NCI-H226 (cell line): Measurements from ENCODE around the gene PAEP.
"Not testable (repeated sequence)": the region's sequence is repeated elsewhere in the genome, so short reads cannot be mapped to it uniquely, and the experiment has no call there.

Source experiments
- DNase-seq: peaks from one replicate; pipeline ENCODE4 v3.0.0-alpha.2; 2015

PAEP gene

DNA sequence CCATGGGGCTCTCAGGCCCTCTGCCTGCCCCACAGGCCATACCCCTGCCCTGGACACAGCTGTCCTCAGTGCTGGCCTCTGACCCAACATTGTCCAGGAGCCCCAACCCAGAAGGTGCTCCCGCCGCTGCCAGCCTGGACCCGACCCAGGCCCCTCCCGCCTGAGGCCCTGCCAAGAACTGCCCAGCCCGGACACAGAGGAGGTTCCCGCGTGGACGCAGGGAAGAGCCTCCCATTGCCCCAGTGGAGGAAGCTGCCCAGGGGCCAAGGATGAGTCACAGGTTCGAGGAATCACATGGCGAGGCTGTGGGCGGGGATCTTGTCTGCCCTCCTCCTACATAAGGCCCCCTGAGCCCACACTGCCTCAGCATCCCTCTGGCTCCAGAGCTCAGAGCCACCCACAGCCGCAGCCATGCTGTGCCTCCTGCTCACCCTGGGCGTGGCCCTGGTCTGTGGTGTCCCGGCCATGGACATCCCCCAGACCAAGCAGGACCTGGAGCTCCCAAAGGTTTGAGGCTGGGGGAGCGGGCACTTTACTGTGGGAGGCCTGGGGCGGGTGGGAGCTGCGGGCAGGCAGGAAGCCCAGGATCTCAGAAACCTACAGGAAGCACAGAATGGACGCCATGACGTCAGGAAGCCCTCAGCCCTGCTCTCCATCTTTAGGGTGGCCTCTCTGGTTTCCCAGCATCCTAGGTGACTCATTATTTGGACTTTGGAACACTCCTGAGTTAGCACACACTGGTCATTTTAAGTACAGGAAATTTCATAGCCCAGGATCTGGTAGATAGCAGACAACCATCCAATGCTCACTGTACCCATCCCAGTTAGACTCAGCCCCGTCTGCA is at the start of gene PAEP:
PAEP (plus strand) TSS at position 366 of the 844 bp plus-strand sequence.
- DNase-seq: peak; percentile 68

- no peak for DNase-seq
These were observed 49.3 kb upstream of the PAEP start for GRCh38 chr9:135512241-135512603.

DNA sequence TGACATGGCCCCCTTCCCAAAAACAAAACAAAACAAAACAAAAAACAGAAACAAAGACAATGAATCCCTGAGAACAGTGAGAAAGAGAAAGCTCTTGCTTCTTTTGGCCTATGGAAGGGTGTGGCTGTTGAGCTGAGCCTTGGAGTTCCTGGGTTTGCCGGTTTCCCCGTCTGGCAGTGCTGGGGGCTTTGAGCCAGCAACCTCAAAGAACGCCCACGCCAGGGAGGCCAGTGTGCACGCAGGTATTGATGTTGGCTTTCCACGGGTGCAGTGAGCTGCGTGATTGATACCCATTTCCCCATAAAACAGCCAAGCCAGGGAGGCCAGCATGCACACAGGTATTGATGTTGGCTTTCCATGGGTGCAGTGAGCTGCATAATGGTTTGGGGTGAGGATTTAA is 48.7 kb upstream of the PAEP start:
- DNase-seq: no peak

DNA sequence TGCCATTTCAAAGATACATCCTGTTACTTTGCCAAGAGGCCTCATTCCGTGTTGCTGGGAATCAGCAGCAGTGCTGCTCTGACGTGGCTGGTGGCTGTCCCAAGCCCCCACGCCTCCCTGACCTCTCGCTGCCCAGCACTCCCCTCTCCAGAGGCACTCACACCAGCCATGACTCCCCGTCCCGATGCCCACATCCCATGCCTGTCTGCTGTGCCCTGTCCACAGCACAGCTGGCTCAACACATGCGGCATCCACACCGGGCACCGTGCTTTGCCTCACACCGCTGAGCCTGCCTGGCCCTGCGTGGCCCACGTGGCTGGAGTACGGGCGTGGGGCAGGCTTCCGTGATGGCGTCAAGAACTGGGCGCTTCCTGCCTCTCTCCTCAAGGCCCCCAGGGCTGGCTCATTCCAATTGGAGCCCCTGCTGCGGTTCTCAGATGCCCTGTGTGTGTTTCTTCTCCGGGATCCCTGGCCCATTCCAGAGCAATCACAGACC is 48.2 kb upstream of the PAEP start:
- no peak for DNase-seq

GRCh38 chr9:135513906-135514305 is 47.6 kb upstream of the PAEP start:
- not testable (repeated sequence) for DNase-seq

- DNase-seq: no peak
These were observed 47.0 kb upstream of the PAEP start for GRCh38 chr9:135514342-135515082.

DNA sequence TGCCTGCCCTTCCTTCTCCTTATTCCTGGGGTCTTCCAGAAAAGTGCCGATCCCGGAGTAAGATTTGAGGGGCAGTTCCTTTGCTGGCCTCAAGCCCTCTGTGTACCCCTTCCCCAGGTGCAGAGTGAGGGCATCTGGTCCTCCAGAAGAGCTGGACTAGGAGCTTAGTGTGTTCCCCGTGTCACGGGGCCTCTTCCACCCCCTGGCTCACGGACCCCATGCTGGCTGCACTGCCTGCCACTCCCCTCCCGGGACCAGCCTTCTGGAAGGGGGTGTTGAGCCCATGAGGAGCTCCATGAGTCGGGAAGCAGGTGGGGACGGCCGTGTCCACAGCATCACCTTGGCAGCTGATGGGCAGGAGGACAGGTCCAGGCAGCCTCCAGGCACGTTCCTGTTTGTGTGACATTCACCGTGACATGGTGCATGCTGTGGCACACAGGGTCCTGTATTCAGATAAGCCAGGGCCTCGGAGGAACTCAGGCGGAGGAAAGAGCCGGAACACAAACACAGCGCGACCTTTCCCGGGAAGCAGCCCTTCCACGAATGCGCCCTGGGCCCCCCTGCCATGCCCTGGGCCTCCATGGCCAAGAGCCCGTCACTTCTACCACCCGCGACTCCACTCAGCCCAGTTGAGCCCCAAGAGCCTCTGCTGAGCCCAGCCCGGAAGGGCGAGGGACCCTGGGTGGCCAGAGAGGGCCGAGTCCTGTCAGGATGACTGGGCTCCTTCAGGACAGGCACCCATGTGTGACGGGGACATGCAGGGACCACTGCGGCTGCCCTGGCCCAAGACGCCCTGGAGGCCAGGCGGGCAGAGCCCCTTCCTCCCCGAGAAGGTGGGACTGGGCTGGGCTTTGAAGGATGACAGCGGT is 46.2 kb upstream of the PAEP start:
- DNase-seq: no peak

- DNase-seq: no peak
These were observed 45.3 kb upstream of the PAEP start for GRCh38 chr9:135516132-135516860.

DNA sequence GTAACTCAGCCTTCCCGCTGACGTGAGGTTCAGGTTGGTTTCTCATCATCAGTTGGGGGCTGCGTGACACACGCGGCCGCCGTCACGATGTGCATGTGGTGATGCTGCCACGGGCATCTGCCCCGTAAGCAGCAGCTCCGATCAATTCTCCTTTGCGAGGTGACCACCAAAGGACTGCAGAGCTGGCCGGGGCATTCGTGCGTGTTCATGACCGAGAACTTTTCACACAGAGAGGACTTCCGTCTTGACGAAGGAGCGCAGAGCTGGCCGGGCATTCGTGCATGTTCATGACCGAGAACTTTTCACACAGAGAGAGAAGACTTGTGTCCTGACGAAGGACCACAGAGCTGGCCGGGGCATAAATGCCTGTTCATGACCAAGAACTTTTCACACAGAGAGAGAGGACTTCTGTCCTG is 44.1 kb upstream of the PAEP start:
- no peak for DNase-seq

DNA sequence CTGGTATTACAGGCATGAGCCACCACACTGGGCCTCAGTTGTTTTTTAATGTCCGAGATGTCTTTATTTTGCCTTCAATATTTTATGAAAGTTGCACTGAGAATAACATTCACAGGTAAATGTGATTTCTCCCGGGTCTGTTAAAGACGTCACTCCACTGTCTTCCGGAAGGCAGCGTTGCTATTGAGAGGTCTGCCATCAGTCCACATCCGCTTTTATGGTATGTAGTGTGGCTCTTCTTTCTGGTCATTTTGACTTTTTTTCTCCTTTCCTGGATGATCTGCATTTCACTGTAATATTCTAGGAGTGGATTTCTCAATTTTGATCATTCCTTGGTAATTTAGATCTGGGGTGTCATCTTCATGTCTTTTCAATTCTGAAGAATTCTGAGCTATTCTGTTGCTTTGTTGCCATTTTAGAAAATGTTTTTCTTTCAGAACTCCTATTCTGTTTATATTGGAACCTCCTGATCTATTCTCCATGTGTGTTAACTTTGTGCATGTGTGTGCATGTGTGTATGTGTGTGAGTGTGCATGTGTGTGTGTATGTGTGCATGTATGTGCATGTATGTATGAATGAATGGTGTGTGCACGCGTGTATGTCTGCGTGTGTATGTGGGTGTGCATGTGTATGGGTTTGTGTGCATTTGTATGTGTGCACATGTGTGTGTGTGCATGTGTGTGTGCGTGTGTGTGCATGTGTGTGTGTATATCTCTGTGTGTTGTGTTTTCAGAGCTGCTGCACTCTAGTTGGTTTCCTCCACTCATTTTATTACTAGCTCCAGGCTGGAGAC is 42.2 kb upstream of the PAEP start:
- no peak for DNase-seq

- no peak for DNase-seq
These were observed 40.5 kb upstream of the PAEP start, which contains the start of gene LCN1 for GRCh38 chr9:135520916-135521607. Gene LCN1, plus strand, starts transcription at chr9:135521440. Its CDS starts 58 bp downstream, at chr9:135521498.

GRCh38 chr9:135521608-135522095 is 39.9 kb upstream of the PAEP start:
- no peak for DNase-seq

GRCh38 chr9:135522137-135522877 is 39.2 kb upstream of the PAEP start:
- no peak for DNase-seq

DNA sequence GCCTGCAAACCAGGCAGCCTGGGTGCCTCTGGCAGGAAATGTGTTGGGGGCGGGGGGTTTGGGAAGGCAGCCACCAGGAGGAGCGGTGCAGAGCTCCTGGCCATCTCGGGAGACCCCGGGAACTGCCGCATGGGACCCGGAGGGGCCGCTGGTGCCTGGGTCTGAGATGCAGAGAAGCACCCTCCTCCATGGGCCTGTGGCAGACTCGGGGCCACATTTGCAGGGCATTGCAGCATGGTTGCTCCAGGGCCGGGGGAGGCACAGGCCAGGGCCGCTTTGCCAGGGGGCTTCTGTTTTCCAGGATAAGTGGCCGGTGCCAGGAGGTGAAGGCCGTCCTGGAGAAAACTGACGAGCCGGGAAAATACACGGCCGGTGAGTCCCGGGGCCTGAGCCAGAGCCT is 38.6 kb upstream of the PAEP start:
- DNase-seq: no peak

DNA sequence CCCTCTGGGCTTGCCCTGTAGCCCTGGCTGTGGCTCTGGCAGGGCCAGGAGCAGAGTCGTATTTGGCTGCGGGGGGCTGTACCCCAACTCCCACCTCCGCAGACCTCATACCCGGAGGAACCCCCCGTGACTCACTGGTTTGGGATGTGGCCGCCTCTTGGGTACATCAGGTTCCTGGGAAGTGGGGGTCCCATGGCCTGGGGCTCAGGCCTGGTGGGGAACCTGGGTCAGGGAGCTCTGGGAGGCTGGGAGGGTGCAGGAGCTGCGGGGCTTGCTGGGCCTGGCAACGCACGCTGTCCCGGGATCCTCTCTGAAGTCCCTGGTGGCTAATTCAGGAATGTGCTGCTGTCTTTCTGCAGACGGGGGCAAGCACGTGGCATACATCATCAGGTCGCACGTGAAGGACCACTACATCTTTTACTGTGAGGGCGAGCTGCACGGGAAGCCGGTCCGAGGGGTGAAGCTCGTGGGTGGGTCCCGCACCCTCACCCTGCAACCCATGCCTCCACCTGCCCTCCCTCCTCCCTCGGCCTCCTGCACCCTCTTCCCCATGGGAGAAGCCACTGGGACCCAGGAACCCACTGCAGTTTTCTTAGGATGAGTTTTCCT is 37.9 kb upstream of the PAEP start:
- no peak for DNase-seq

GRCh38 chr9:135524130-135524861 is 37.3 kb upstream of the PAEP start:
- no peak for DNase-seq

- DNase-seq: no peak
These were observed 36.1 kb upstream of the PAEP start for GRCh38 chr9:135525241-135526088.
